Pons (tissue), 1 donor: ENCODE measurements around the gene SFXN5.

Experiments used
- DNase-seq: peaks from one replicate; pipeline ENCODE4 v3.0.0-alpha.2; 2016; ENCODE audit warnings: low spot score

Gene SFXN5

DNA sequence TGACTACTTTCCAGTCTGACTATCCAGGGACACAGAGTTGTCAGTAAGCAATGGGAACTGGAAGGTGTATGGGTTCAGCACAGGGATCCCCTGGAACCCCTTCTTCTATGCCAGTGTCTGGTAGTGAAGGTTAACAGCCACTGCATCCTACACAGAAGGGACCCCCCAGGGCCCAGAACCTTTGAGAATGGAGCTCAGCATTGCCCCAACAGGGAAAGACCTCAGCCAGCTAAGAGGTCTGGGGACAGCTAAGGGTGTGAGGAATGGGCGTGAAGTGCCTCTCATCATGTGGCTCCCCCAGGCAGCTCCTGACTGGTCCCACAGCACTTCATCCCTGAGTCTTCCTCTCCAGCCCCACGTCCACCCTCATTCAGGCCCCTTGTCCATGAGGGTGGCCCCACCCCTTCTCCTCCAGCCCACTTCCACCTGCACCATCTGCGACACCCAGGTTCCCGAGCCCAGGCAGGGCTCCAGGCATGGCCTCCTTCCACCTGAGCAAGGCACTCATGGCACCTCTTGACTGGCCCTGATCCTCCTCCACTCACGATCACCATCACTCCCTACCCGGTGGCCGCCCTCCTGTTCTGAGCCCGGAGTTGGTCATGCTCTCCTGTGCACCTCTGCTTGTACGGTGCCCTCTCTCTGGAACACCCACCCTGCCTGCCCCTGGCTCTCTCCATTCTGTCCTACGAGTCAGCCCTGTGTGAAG lies 77.1 kb downstream of the SFXN5 start:
- DNase-seq: no peak

DNA sequence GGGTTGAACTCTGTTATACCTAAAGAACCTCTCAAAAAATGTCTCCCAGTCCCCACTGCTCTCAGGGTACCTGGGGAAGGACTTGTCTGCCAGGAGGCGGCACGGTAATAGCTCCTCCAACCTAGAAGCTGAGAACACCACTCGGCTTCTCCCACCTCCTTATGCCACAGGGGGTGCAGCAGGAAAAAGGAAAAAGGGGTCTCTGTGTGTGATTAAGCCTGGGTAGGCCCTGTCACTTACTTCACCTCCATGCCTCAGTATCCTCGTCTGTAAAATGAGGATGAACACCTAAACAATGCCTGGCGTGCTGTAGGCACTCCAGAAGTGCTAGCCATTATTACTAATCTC lies 77.6 kb downstream of the SFXN5 start:
- DNase-seq: no peak

DNA sequence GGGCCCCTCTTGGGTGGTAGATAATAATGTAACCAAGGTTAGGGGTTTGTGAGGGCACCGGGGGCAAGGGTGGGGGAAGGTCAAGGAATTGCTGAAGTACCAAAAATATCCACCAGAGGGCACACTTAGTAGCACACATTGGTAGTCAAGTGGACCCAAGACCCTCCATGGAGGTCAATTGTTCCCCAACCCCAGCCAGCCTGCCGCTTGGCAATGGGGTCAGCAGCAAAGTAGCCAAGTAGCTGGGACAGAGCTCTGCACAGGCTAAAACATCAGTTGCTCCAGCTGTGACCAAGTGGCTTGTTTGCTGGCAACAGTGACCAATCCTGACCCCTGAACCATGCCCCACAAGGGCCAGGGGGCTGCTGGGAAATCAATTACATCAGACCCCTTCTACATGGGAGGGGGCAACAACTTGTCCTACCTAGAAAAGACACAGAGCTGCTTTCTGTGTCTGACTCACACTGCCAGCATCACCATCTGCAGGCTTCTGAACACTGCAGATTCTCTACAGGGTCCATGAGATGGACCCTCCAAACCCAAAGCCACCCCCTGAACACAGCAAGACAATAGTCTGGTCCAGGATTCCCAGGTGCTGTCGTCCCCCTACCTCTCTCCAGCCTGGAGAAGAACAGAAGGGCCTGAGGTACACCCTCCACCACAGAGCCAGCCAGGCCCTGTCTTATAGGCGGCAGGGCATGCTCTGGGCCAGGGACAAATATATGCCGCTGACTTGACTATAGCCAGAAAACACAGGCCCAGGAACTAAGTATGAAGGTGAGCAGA lies 78.2 kb downstream of the SFXN5 start:
- DNase-seq: peak; percentile 37

DNA sequence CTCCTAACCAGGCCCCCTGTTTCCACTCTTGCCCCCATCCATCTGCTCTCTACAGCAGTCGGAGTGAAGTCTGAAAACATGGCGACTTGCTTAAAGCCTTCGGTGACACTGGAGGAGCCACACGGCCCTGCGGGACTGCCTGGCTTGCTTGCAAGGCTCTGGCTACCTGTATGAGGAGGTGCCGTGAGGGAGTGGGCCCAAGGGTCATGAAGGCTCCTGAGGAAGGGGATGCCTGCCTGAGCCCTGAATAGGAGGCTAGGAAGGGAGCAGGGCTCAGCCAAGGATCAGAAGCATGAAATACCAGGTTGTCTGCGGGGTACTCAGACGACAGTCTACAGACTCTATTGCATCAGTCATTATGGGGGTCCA lies 78.8 kb downstream of the SFXN5 start:
- DNase-seq: no peak

DNA sequence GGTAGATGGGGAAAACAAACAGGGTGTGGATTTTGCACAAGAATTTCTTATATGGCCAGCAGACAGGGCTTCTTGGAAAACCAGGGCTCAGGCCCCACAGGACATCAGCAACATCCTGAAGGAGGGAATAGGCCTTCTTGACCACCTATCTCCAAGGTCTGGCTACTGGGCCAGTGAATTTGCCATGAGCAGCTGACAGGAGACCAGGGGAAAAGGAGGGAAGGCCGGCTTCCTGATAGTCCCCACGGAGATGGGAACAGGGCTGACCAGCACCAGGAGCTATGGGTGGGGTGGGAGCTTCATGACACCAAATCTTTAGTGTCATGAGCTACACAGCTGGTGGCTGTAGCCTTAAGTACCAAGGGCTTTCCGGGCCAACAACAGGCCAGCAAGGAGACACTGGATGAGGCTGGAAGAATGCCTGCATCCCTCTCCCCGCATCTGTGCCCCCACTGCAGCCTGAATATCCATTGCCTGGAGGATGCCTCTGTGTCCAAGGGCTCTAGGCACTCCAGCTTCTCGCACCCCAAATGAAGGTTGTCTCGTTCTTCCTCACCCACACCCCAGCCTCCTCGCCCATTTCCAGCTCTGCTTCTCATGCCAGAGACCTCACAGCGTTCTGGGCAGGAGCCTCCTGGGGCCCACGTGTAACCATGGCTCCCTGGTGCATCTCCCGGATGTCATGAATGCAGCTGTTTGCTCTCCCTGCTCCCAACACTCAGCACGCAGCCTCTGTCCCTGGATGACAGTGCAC lies 79.4 kb downstream of the SFXN5 start:
- no peak for DNase-seq

DNA sequence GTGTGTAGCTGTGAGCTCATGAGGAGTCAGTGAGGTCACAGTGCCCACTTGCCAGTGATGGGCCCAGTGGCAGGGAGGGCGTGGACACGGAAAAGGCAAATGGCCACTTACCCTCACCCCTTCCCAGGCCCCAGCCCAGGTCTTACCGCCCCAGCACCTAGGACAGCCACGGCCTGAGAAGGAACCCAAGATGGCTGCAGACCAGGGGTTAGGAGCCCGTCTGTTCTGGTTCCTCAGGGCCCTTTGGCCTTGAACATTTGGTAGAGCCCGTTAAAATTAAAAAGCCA lies 80.1 kb downstream of the SFXN5 start:
- no peak for DNase-seq

DNA sequence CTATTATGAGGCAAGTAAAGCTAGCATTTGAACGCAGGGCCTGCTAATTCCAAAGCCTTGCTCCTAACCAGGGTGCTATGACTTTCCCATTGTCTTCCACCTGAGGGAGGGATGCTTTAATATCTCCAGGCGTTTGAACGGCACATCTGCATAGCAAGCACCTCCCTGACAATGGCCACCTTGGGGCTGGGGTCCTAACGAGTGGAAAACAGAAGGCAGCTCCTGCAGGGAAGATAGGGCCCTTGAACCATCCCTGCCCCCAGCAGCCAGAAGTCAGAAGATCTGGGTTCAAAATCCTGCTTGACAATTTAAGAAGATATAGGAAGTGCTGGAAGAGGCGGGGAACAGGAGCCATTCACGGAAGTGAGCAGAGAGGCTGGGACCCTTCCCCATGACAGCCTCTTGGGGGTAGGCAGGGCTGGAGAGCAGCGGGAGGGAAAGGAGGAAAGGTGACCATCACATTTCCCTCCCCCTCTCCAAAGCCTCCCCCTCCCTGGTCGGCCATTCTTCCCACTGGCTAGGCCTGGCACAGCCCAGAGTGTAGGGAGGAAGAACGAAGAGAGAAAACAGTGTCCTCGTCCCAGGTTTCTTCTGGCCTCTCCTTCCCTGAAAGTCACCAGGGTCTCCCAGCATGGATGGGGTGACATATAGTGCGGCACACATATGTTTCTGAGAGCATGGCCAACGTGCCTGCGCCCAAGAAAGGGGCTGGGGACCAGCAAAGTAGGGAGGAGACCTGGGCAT lies 80.6 kb downstream of the SFXN5 start:
- no peak for DNase-seq

DNA sequence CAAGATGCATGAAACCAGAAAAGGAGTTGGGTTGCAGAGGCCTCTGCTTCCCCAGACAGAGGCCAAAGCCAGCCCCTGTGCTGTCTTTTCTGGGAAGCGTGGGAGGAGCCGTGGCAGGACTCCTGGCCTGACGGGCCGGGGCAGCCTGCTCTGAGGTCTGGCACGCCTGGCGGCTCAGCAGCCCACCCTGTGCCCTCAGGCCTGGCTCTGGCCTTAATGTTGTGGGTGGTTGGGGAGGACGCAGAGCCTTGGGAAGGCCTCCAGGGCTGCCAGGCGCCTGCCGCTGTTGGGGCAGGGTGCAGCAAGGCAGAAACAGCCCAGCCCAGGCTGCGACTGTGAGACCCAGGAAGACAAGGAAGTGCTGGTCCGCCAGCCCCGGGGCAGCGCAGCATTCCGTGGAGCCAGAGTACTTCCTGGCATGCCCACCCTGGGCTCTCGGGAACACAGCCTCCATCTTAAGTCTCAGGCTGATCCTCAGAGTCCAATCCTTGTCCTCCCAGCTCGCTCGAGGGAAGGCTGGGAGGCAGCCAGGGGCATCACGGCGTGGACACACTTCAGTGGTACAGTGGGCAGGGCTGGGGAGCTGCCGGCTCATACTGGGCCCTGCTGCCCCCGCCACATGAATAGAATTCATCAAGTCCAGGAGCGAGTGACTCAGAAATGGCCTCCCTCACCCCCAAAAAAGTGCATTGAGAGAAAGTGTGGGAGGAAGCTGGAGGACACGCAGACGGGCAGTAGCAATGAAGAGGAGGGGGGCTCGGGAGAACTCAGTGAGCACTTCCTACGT lies 81.5 kb downstream of the SFXN5 start:
- no peak for DNase-seq

DNA sequence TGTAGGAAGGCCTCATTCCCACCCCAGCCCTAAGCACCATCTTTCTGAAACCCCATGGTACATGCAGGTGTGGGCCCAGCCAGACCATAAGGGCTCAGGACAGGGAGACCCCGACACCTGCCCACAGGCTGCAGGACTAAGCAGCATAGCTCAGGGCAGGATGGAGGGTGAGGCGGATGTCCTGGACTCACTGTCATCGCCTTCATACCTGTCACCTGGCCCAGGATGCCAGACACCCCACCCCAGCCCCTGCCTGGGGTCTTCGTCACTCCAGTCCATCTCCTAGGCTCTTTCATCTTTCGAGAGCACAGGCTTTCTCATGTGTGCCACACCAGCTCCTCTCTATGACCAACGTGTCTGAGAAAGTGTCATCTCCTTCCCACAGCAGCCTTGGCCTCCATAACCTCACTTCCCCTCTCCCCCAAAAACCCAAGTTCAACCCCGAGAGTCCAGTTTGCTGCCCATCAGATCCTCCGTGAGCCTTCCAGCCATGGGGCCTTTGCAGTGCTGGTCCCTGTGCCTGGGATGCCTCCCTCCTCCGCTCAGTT lies 82.7 kb downstream of the SFXN5 start:
- no peak for DNase-seq

DNA sequence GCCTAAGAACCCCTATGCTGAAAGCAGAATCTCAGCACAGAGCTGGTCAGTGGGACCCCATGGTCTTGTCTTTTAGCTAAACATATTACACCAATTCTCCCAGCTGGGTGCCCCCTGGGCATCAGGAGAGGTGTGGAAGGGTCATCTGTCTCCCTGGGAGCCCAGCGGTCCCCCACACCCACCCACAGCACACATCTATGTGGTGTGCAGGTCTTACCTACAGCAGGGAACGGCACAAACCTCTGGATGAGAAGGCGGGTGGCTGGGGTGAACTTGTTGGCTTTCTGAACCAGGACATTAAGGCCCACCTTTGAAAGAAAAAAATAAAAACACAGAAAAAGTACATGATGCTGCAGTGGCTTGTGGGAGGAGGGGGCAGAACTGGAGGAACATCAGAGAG lies 83.5 kb downstream of the SFXN5 start:
- no peak for DNase-seq

DNA sequence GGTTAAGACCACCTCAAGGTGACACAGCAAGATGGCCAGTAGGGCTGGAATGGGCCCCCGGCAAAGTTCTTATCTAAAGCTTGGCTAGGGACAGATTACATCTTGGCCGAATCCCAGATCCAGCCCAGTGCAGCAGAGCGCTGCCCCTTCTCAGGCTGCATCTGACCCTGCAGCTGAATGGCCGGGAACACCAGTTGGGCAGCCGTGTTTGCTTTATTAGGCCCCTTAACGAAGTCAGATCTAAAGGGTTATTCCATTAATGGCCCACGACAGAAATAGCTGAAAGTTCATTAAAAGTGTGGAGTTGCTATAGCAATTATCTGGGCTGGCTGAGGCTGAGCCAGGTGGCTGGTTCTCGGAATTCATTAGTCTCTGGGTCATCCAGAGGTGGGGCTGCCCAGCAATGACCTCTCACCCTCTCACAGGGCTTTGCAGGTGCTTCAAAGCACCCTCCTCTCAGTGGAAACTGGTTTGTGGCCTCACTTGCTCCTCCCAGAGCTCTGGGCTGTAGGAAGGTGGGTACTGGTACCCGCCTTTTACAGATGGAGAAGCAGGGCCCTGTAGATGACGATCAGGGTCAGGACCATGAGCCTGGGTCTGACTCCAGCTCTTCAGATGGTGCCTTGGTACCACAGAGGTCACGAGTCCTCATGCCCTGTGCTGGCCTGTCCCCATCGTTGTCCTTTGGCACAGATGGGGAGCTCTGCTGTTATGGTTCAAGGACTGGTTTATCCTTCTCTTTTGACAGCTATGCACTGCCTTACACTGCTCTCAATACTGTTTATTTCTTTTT lies 85.4 kb downstream of the SFXN5 start:
- no peak for DNase-seq

DNA sequence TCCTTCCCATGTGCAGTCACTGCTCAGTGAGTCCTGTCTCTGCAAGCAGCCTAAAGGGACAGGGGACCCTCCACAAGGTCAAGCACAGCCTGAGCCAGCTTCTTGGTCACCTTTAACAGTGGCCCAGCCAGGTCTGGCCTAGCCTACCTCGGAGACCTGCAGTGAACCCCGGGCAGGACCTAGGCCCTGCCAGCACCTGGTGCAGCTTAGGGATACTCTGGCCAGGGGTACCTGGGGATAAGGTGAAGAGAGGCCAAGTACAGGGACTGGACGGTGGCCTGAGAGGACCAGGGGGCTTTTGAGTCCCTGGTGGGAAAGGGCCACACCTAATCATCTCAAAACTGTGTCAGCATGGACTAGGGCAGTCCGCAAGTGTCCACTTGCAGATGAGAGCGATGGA lies 86.4 kb downstream of the SFXN5 start:
- no peak for DNase-seq

DNA sequence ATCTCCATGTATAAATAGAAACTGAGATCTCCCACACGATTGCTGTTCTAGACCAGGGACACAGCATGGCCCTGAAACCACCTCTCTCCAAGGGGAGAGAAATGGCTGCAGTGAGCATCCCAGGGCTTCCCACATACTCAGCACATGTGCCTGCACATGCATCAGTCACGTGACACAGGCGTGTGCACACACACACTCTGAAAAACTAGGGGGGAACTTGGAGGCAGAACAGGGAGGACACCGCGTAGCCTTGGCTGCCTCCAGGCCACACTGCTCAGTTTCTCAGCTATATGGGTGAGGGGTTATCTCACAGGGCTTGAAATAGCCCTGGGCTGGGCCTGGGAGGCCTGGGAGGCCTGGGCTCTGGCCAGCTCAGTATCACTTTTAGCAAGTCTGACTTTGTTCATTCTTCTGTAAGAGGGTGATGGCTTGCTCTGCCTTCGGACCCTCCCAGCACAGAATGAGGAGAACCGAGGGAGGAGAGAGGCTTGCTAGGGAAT lies 87.3 kb downstream of the SFXN5 start:
- no peak for DNase-seq

DNA sequence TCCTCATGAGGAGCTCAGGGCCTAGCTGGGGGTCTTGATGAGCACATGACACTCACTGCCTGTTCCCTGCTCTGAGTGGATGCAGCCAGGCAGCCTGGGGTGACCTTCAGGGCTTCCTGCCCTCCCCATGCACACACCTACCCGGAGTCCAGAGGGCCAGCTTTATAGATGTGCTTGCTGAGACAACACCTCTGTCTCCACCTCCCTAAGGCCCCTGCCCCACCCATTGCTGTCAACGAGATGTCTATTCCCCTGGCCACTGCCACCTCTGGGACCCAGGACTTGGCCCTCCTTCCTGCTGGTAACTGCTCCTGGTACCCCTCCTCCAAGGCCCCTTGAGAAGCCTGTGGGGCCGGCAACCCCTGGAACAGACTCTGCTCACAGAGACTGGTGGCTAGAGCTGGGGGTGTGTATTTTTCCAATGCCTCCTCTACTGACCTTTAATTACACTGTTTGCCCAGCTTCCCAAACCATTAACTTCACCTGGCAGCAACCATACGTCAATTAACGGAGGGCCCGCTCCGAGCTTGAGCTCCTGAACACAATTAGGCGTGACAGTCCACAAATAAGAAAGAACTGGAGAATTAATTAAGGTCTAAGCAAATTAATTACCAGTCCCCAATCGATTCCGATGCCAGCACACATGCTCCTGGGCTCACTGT lies 87.9 kb downstream of the SFXN5 start:
- no peak for DNase-seq

DNA sequence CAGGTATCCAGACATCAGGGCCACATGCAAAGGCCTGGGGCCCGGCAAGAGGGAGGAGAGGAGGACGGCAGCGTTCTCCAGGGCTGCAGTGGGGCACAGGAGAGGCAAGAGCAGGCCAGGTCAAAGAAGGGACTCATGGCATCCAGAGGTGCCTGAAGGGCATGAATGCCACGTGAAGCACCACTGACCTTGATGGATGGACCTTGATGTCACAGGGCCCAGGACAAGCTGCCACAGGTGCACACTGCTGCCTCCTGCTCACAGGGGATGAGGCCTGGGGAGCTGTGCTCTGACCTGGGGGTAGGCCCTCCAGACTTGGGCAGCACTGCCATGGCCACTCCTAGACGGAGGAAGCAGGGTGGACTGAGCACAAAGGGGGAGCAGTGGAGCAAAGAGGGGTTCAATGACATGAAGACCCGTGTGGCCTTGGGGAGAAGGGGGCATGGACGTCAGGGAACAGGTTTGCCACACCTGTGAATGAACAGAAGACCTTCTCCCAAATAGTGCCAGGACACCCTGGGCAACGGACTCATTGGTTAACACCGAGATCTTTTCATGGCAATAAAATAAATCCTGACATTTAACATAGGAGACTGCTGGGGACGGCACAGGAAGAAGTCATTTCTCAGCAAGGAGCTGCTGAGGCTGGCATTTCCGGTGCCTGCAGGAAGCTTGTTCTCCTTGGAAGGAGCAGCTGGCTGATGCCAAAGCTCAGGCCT lies 88.6 kb downstream of the SFXN5 start:
- no peak for DNase-seq

DNA sequence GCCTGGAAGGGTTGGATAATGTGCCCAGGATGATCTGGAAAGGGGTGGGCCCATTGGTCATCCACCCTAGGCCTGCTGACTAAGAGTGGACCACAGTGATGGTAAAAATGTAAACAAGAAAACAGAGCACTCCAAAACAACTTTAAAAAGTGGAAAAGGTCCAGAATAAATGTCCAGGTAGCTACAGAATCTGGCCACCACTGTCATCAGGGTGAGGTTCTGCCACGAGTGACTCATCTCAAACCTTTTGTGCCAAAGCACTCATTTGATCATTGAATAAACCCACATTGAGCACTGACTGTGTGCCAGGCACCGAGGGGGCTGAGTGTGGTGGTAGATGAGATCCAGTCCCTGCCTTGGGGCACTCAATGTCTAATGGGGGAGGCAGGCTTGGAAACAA lies 89.3 kb downstream of the SFXN5 start:
- no peak for DNase-seq

DNA sequence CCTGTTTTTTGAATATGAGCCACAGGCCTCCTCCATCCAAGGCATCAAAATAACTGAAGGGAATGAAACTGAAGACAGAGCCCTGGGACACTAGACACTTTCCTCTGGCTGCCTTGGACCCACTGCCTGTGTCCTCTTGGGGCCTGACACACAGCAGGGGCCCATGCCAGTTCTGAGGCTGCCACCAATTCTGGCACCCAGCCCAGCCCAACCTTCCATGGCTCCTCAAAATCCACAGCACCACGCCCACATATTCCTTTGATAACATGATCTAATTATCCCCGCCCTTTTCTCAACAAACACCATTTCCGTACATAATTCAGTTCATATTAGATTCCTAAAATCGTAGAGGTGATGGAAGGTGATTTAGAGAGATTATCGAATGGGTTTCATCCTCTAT lies 90.0 kb downstream of the SFXN5 start:
- DNase-seq: no peak

DNA sequence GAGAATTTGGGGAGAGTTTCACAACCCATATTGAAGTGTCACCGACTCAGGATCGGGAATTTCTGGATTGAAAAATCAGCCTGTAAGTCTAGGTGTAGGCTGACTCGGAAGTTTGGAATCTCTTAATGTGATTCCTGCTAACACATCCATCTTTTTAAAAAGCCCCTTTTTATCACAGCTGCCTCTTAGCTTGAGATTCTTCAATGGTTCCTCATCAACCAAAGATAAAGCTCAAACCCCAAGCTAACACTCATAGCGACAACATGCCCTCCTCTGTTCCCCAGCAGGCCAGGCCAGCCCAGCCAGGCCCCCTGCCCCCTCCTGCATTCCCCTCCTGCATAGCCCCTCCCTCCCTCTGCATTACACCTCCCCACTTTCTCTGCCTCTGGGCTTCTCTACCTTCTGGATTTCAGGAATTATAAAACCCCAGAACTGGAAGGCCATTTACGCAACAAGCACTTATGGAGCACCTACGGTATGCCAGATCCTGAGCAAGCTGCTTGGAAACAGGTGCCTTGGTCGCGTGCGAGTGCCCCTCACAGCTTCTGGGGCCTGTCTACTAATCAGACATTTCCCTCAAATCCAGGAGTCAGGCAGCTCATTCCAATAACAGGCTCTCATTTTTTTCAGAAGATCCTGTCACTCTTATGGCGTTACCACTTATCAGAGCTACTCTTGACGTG lies 90.8 kb downstream of the SFXN5 start:
- DNase-seq: no peak

DNA sequence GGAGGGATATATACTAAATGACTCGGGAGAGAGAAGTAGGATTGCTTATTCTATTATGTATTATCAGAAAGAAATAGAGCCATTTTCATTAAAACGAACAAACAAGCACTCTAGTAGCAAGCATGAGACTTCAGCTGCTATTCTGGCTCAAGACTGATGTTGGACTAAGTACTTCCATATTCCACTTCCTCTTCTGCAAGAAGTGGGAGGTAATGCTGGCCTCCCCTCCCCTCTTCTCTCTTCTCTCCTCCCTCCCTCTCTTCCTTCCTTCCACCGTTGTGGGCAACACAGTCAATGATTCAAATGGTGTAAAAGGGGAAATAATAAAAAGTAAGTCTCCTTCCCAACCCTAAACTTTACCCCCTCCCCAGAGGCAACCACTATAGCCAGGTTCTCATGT lies 91.6 kb downstream of the SFXN5 start:
- peak; percentile 82 for DNase-seq
